ENCODE measurements around the gene KCMF1. TPM values are rescaled to one million over a fixed set of nuclear protein-coding genes. Genes with fewer than 3 reads are reported as not detected.

Gene KCMF1
- total and polyA plus RNA-seq, 4 donors, result 48.5 to 60.2 (median 53.1) TPM

DNA sequence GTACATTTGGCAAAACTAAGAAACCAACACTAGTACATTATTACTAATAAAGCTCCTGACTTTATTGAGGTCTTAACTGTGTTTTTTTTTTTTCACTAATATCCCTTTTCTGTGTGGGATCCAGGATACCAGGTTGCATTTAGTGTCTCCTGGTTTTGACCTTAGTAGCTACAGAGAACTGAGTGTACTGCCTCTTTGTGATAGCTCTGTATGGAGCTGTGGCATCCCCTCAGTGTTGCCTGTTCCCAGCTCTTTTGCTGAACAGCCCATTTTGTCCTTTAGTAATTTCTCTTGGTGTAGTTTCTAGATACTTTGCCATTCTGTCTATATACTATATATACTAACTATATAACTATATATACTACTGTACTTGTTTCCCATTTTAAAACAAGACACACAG, 31.6 kb downstream of the KCMF1 start:
- Histone ChIP-seq H3K4me3 (ENCODE audit: low read depth, low read length) (no peak overlapping the region), H3K27ac (ENCODE audit: low read depth, low read length) (no peak overlapping the region), H3K27me3 (ENCODE audit: control insufficient read depth, insufficient read depth, low read length) (no peaks in the 10 kb centered on the region), H3K4me1 (ENCODE audit: control insufficient read depth, insufficient read depth, low read length) (no peaks in the 10 kb centered on the region), H3K36me3 (ENCODE audit: control insufficient read depth, insufficient read depth, low read length) (peaks cover under 1% of the 10 kb centered on the region), H3K9me3 (ENCODE audit: control insufficient read depth, insufficient read depth, low read length) (no peaks in the 10 kb centered on the region)
- peak in 1 of 6 donors; percentile 19 for DNase-seq (ENCODE audit: low read depth in 4 of 6, low spot score in 6 of 6)

DNA sequence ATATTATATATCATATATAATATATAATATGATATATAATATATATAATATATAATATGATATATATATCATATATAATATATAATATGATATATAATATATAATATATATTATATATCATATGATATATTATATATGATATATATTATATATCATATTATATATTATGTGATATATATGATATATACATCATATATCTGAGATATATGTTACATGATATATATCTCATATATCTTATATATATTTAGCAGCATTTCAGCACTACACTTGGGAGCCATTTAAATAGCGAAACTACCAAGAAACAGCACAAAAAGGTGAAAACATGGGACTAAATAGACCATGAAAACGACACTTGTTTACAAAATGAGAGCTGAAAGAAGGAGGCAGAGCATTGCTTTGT, 37.3 kb downstream of the KCMF1 start:
- Histone ChIP-seq H3K27ac (ENCODE audit: low read depth, low read length) (no peak overlapping the region), H3K4me1 (ENCODE audit: control insufficient read depth, insufficient read depth, low read length) (no peaks in the 10 kb centered on the region)
- WGBS (ENCODE audit: insufficient coverage), result 67% methylated on average over 1 of the region's 2 CpGs

DNA sequence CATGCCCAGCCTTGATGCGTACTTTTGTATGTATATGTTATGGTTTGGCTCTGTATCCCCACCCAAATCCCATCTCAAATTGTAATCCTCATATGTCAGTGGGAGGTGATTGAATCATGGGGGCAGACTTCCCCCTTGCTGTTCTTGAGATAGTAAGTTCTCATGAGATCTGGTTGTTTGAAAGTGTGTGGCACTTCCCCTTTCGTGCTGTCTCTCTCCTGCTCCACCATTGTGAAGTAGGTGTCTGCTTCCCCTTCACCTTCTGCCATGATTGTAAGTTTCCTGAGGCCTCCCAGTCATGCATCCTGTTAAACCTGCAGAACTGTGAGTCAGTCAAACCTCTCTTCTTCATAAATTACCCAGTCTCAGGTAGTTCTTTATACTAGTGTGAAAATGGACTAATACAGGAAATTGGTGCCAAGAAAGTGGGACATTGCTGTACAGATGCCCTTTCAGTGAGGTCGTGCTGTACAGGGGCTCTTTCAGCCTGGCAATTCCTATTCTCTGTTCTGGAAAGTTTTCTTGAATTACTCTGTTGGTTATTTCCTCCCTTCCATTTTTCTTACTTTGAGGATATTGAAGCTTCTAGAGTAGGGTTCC, 38.2 kb downstream of the KCMF1 start:
- WGBS (ENCODE audit: insufficient coverage), result no CpG with 5 or more reads among the region's 3 CpGs
- no peak overlapping the region for H3K4me3 ChIP-seq (ENCODE audit: low read depth, low read length)
- H3K9me3 ChIP-seq (ENCODE audit: control insufficient read depth, insufficient read depth, low read length), result no peaks in the 10 kb centered on the region
- DNase-seq (ENCODE audit: low read depth in 4 of 6, low spot score in 6 of 6), result no peak
- H3K4me1 ChIP-seq (ENCODE audit: control insufficient read depth, insufficient read depth, low read length), result no peaks in the 10 kb centered on the region
- H3K36me3 ChIP-seq (ENCODE audit: control insufficient read depth, insufficient read depth, low read length), result peaks cover 4% of the 10 kb centered on the region
- no peaks in the 10 kb centered on the region for H3K27me3 ChIP-seq (ENCODE audit: control insufficient read depth, insufficient read depth, low read length)
- H3K27ac ChIP-seq (ENCODE audit: low read depth, low read length), result no peak overlapping the region

More for the DNA sequence above, 37.3 kb downstream of the KCMF1 start:
- H3K4me3 ChIP-seq (ENCODE audit: low read depth, low read length), result no peak overlapping the region
- H3K9me3 ChIP-seq (ENCODE audit: control insufficient read depth, insufficient read depth, low read length), result no peaks in the 10 kb centered on the region
- no peak for DNase-seq (ENCODE audit: low read depth in 4 of 6, low spot score in 6 of 6)
- peaks cover 4% of the 10 kb centered on the region for H3K36me3 ChIP-seq (ENCODE audit: control insufficient read depth, insufficient read depth, low read length)
- no peaks in the 10 kb centered on the region for H3K27me3 ChIP-seq (ENCODE audit: control insufficient read depth, insufficient read depth, low read length)

DNA sequence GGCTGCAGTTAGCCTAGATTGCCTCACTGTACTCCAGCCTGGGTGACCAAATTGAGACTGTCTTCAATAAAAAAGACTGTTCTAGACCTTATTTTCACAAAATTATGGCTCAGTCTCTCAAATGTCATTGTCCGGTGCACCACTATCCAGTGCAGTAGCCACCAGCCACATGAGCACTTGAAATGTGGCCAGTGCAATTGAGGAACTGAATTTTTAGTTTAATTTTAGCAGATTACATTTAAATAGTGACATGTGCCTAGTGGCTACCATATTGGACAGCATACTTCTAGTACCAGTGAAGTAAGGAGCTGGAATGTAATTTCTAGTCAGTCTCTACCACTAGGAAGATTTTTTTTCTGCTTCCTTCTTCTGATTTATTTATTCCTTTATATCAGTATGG, 39.4 kb downstream of the KCMF1 start:
- WGBS (ENCODE audit: insufficient coverage), result no CpG with 5 or more reads among the region's 1 CpG

DNA sequence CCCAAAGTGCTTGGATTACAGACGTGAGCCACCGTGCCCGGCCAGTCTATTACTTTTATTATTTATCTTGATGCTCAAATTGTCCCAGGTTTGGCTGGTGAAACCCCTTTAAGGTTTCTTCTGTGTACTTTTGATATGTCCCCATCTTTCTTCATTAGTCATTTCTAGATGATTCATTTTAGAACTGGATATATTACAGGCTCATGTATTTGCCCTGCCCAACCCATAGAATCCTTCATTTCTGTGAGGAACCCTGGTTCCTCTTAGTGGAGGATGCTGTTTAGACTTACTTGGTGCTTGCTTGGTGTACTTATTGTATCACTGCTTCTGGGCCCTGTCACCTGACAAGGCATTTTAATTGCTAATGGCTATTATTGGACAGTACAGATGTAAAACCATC, 40.1 kb downstream of the KCMF1 start:
- H3K27ac ChIP-seq (ENCODE audit: low read depth, low read length), result no peak overlapping the region
- DNase-seq (ENCODE audit: low read depth in 4 of 6, low spot score in 6 of 6), result no peak
- H3K27me3 ChIP-seq (ENCODE audit: control insufficient read depth, insufficient read depth, low read length), result no peaks in the 10 kb centered on the region
- H3K9me3 ChIP-seq (ENCODE audit: control insufficient read depth, insufficient read depth, low read length), result no peaks in the 10 kb centered on the region
- peaks cover 7% of the 10 kb centered on the region for H3K4me1 ChIP-seq (ENCODE audit: control insufficient read depth, insufficient read depth, low read length)
- WGBS (ENCODE audit: insufficient coverage), result no CpG with 5 or more reads among the region's 3 CpGs
- peaks cover 4% of the 10 kb centered on the region for H3K36me3 ChIP-seq (ENCODE audit: control insufficient read depth, insufficient read depth, low read length)
- no peak overlapping the region for H3K4me3 ChIP-seq (ENCODE audit: low read depth, low read length)

More for the DNA sequence above, 39.4 kb downstream of the KCMF1 start:
- Histone ChIP-seq H3K4me1 (ENCODE audit: control insufficient read depth, insufficient read depth, low read length) (peaks cover 7% of the 10 kb centered on the region), H3K4me3 (ENCODE audit: low read depth, low read length) (no peak overlapping the region), H3K27me3 (ENCODE audit: control insufficient read depth, insufficient read depth, low read length) (no peaks in the 10 kb centered on the region), H3K9me3 (ENCODE audit: control insufficient read depth, insufficient read depth, low read length) (no peaks in the 10 kb centered on the region), H3K27ac (ENCODE audit: low read depth, low read length) (no peak overlapping the region), H3K36me3 (ENCODE audit: control insufficient read depth, insufficient read depth, low read length) (peaks cover 4% of the 10 kb centered on the region)
- DNase-seq (ENCODE audit: low read depth in 4 of 6, low spot score in 6 of 6), result no peak

DNA sequence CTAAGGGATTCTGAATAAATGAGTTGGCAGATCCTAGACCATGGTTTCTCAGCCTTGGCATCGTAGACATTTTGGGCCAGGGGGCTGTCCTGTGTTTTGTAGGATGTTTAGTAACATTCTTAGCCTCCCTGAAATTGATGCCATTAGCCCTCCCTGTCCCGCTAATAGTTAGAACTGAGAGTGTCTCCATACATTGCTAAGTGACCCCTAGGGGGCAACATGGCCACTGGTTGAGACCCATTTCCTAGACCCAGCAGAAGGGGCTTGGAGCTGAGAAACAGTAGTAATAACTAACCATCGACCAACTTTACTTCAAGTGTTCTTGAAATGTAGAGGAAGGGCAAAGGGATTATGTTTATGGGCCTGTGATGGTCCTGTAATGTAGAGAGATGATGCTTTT, 40.8 kb downstream of the KCMF1 start:
- Histone ChIP-seq H3K4me1 (ENCODE audit: control insufficient read depth, insufficient read depth, low read length) (peaks cover 7% of the 10 kb centered on the region), H3K27ac (ENCODE audit: low read depth, low read length) (no peak overlapping the region), H3K4me3 (ENCODE audit: low read depth, low read length) (no peak overlapping the region), H3K27me3 (ENCODE audit: control insufficient read depth, insufficient read depth, low read length) (no peaks in the 10 kb centered on the region), H3K36me3 (ENCODE audit: control insufficient read depth, insufficient read depth, low read length) (peaks cover 4% of the 10 kb centered on the region), H3K9me3 (ENCODE audit: control insufficient read depth, insufficient read depth, low read length) (no peaks in the 10 kb centered on the region)
- WGBS (ENCODE audit: insufficient coverage), result 100% methylated on average over 1 of the region's 3 CpGs
- DNase-seq (ENCODE audit: low read depth in 4 of 6, low spot score in 6 of 6), result no peak

DNA sequence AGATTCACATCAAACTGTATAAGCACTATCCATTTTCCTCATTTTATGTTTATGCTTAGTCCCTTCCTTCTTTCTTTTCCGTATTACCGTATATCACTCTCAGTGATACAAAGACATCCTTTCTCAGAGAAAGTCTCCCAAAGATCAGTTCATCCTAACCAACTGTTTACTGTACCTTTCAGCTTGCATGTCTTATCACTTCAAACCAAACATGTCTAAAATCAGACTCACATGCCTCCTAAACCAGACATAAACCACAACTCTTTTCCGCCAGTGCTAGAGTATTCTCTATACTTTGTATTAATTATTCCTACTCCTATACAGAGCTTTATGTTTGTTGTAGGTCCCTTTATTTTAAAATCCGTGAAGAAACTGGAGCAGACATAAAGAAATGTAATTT, 41.5 kb downstream of the KCMF1 start:
- 90% methylated on average over 2 of the region's 4 CpGs for WGBS (ENCODE audit: insufficient coverage)
- Histone ChIP-seq H3K4me1 (ENCODE audit: control insufficient read depth, insufficient read depth, low read length) (peaks cover 7% of the 10 kb centered on the region), H3K27me3 (ENCODE audit: control insufficient read depth, insufficient read depth, low read length) (no peaks in the 10 kb centered on the region)

DNA sequence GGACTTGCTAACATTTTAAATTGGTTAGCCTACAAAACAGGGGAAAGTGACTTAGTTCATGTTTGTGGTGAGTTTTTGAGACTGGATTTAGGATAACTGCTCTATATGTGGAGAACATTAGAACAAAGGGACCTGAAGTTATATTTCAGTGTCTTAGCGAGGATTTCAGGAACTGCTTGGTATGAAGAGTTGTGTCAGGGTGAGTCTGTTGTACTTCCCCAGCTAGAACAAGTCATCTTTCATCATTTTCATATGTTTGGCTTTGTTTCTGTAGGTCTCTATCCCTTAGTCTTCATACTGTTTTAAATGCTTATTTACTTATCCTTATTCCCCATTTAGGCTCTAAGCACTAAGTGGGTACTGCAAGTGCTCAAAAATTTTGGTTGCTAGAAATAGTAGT, 41.9 kb downstream of the KCMF1 start:
- no CpG with 5 or more reads among the region's 1 CpG for WGBS (ENCODE audit: insufficient coverage)
- no peak overlapping the region for H3K4me3 ChIP-seq (ENCODE audit: low read depth, low read length)
- H3K27ac ChIP-seq (ENCODE audit: low read depth, low read length), result no peak overlapping the region
- H3K27me3 ChIP-seq (ENCODE audit: control insufficient read depth, insufficient read depth, low read length), result no peaks in the 10 kb centered on the region
- peaks cover 7% of the 10 kb centered on the region for H3K4me1 ChIP-seq (ENCODE audit: control insufficient read depth, insufficient read depth, low read length)
- DNase-seq (ENCODE audit: low read depth in 4 of 6, low spot score in 6 of 6), result no peak
- peaks cover under 1% of the 10 kb centered on the region for H3K36me3 ChIP-seq (ENCODE audit: control insufficient read depth, insufficient read depth, low read length)
- no peaks in the 10 kb centered on the region for H3K9me3 ChIP-seq (ENCODE audit: control insufficient read depth, insufficient read depth, low read length)

More for the DNA sequence above, 41.5 kb downstream of the KCMF1 start:
- H3K4me3 ChIP-seq (ENCODE audit: low read depth, low read length), result no peak overlapping the region
- peaks cover 4% of the 10 kb centered on the region for H3K36me3 ChIP-seq (ENCODE audit: control insufficient read depth, insufficient read depth, low read length)
- H3K27ac ChIP-seq (ENCODE audit: low read depth, low read length), result no peak overlapping the region
- no peak for DNase-seq (ENCODE audit: low read depth in 4 of 6, low spot score in 6 of 6)
- no peaks in the 10 kb centered on the region for H3K9me3 ChIP-seq (ENCODE audit: control insufficient read depth, insufficient read depth, low read length)

DNA sequence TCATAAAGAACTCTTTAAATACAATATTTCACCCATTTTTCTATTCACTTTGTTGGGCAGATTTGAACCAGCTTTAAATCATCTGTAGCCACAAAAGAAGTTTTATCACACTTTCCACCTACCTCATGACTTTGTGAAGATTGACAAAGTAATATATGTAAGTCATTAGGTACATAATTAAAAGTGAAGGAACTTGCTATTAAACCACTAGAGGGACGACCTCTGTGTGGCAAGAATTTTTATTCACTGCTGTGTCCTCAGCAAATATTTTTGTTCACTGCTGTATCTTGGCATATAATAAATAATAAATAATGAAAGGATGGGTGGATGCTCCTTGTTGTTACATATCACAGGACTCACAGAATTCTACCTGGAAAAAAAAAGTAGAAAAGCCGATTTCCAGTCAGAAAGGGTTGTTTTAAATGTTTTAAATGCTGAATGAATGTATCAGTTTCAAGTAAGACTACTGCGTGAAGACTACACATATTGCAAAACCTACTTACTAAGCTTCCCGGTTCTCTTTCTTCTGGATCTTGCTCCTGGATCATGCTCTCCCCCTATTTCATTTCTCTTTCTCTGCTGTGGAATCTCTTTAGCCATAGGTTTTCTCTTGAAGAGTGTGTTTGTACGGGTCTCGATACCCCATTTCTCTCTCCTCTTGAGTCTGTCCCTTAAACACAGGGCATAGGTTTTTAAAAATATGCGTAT, 44.8 kb downstream of the KCMF1 start:
- Histone ChIP-seq H3K4me3 (ENCODE audit: low read depth, low read length) (no peak overlapping the region), H3K27ac (ENCODE audit: low read depth, low read length) (peak overlapping the region; percentile 18), H3K9me3 (ENCODE audit: control insufficient read depth, insufficient read depth, low read length) (no peaks in the 10 kb centered on the region), H3K27me3 (ENCODE audit: control insufficient read depth, insufficient read depth, low read length) (no peaks in the 10 kb centered on the region), H3K4me1 (ENCODE audit: control insufficient read depth, insufficient read depth, low read length) (peaks cover 7% of the 10 kb centered on the region), H3K36me3 (ENCODE audit: control insufficient read depth, insufficient read depth, low read length) (no peaks in the 10 kb centered on the region)
- DNase-seq (ENCODE audit: low read depth in 4 of 6, low spot score in 6 of 6), result no peak
- WGBS (ENCODE audit: insufficient coverage), result no CpG with 5 or more reads among the region's 7 CpGs

DNA sequence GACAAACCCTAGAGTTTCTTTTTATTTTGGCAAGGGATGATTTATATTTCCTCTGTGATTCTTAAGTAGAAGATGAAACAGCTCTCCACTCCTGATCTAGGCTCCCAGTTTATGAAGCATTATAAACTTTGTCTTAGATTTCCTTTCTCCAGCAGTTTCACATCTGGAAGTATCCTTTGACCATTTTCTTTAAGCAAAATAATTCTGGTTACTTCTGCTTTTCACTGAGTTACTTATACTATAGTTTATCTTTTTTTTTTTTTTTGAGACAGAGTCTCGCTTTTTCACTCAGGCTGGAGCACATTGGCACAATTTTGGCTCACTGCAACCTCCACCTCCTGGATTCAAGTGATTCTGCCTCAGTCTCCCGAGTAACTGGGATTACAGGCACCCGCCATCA, 45.5 kb downstream of the KCMF1 start:
- no peak overlapping the region for H3K27ac ChIP-seq (ENCODE audit: low read depth, low read length)
- no peak overlapping the region for H3K4me3 ChIP-seq (ENCODE audit: low read depth, low read length)
- WGBS (ENCODE audit: insufficient coverage), result no CpG with 5 or more reads among the region's 3 CpGs
- H3K4me1 ChIP-seq (ENCODE audit: control insufficient read depth, insufficient read depth, low read length), result peaks cover 7% of the 10 kb centered on the region
- H3K9me3 ChIP-seq (ENCODE audit: control insufficient read depth, insufficient read depth, low read length), result no peaks in the 10 kb centered on the region
- no peaks in the 10 kb centered on the region for H3K27me3 ChIP-seq (ENCODE audit: control insufficient read depth, insufficient read depth, low read length)
- DNase-seq (ENCODE audit: low read depth in 4 of 6, low spot score in 6 of 6), result no peak
- no peaks in the 10 kb centered on the region for H3K36me3 ChIP-seq (ENCODE audit: control insufficient read depth, insufficient read depth, low read length)
